Fibroblast of lung (primary cell): ENCODE data around the gene GOT2.

Source experiments
- EZH2 ChIP-seq: IDR thresholded peaks from 2 replicates; pipeline ENCODE4 v1.5.1; 2012; ENCODE audit warnings: low read length, control low read depth, mild to moderate bottlenecking; ENCODE audit errors: missing control alignments
- TF ChIP-seq, protein P1 (sequence below), 2 donors: IDR thresholded peaks in 1 of 2; conservative IDR thresholded peaks in 1 of 2; 1 replicate in 1 of 2; 2 replicates in 1 of 2; pipeline ENCODE4 v1.5.1; 2011 to 2012; ENCODE audit warnings: low read length in 2 of 2, control low read depth in 1 of 2, inconsistent platforms in 1 of 2, low read depth in 1 of 2, mild to moderate bottlenecking in 1 of 2

DNA sequence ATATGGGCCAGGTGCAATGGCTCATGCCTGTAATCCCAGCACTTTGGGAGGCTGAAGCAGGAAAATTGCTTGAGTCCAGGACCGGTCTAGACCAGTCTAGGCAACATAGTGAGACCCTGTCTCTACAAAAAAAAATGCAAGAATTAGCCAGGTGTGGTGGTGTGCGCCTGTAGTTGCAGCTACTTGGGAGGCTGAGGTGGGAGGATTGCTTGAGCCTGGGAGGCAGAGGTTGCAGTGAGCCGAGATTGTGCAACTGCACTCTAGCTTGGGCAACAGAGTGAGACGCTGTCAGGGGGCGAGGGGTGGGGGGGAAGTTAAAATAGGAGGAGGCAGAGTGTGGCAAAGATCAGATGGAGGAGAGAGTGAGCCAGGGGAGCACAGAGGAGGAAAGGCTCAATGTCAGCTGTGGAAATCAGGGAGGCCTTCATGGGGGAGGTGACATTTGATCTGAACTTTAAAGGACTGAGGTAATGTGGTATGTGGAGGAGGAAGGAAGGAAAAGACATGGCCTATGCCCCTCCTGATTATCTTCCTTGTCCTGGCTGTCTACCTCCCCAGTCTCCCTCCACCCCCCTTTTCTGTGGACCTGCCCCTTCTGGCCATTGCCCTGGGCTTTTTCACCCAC is 4.7 kb upstream of the GOT2 start:
- TF ChIP-seq, protein P1, sequence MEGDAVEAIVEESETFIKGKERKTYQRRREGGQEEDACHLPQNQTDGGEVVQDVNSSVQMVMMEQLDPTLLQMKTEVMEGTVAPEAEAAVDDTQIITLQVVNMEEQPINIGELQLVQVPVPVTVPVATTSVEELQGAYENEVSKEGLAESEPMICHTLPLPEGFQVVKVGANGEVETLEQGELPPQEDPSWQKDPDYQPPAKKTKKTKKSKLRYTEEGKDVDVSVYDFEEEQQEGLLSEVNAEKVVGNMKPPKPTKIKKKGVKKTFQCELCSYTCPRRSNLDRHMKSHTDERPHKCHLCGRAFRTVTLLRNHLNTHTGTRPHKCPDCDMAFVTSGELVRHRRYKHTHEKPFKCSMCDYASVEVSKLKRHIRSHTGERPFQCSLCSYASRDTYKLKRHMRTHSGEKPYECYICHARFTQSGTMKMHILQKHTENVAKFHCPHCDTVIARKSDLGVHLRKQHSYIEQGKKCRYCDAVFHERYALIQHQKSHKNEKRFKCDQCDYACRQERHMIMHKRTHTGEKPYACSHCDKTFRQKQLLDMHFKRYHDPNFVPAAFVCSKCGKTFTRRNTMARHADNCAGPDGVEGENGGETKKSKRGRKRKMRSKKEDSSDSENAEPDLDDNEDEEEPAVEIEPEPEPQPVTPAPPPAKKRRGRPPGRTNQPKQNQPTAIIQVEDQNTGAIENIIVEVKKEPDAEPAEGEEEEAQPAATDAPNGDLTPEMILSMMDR (conservative IDR thresholded peaks at IDR 0.05 in 1 of 2, IDR thresholded peaks at IDR 0.05 in 1 of 2; ENCODE audit: low read depth in 1 of 2, low read length in 2 of 2) = no peak
- TF ChIP-seq EZH2 = no peak
